Suprapubic skin (tissue), 4 donors: ENCODE measurements around the gene SCG2.

Experiments
- EP300 ChIP-seq: sonication (generic); formaldehyde crosslinking; IDR thresholded peaks from one replicate; pipeline ENCODE4 v1.6.1; 2017; ENCODE audit warnings: antibody characterized with exemption
- POLR2AphosphoS5 ChIP-seq, 3 donors: sonication (generic); formaldehyde crosslinking; IDR thresholded peaks; one replicate each; pipeline ENCODE4 v1.6.1; 2017; ENCODE audit warnings: antibody characterized with exemption in 3 of 3
- TF ChIP-seq, protein P1 (sequence below), 2 donors: fragments of 200-600 bp in 1 of 2; fragments of 450-650 bp in 1 of 2; sonication (generic) in 1 of 2; IDR thresholded peaks; one replicate each; pipeline ENCODE4 v1.5.1; 2016 to 2019; ENCODE audit warnings: antibody characterized with exemption in 2 of 2, mild to moderate bottlenecking in 1 of 2, moderate library complexity in 1 of 2

DNA sequence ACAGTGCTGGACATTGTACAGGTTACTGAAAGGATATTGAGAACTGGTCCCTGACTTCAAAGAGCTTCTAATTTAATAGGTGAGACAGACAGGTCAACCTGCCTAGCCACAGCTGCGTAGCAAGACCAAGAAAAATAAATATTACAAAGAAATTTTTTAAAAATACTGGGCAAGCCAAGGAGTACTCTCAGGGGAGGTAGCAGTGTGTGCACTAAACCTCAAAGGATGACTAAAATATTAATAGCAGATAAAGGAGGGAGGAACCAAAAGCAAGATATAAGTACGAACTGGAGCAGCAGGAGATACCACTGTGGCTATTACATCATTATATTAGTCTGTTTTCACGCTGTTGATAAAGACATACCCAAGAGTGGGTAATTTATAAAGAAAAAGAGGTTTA lies 14.9 kb downstream of the SCG2 start:
- TF ChIP-seq, protein P1, sequence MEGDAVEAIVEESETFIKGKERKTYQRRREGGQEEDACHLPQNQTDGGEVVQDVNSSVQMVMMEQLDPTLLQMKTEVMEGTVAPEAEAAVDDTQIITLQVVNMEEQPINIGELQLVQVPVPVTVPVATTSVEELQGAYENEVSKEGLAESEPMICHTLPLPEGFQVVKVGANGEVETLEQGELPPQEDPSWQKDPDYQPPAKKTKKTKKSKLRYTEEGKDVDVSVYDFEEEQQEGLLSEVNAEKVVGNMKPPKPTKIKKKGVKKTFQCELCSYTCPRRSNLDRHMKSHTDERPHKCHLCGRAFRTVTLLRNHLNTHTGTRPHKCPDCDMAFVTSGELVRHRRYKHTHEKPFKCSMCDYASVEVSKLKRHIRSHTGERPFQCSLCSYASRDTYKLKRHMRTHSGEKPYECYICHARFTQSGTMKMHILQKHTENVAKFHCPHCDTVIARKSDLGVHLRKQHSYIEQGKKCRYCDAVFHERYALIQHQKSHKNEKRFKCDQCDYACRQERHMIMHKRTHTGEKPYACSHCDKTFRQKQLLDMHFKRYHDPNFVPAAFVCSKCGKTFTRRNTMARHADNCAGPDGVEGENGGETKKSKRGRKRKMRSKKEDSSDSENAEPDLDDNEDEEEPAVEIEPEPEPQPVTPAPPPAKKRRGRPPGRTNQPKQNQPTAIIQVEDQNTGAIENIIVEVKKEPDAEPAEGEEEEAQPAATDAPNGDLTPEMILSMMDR (IDR thresholded peaks at IDR 0.05) = no peak
- TF ChIP-seq POLR2AphosphoS5 (IDR thresholded peaks at IDR 0.05) = no peak
- TF ChIP-seq EP300 = no peak
